Lung (tissue), 12 donors: ENCODE data around the gene SLC25A53. TPM values are rescaled to one million over a fixed set of nuclear protein-coding genes. Genes with fewer than 3 reads are reported as not detected.

ENCODE experiments used
- ATAC-seq: fragments of 200-7000 bp; cut with Tn5 transposase; one replicate; pipeline ENCODE4 v1.9.1; 2020; ENCODE audit warnings: moderate number of reproducible peaks; ENCODE audit not compliant: insufficient read depth, low FRiP score
- DNase-seq, 3 donors: peaks; one replicate each; pipeline ENCODE4 v3.0.0-alpha.2; 2013 to 2017
- H3K27ac ChIP-seq, 2 donors: one replicate each; pipeline ENCODE4 v1.5.1; 2013; ENCODE audit warnings: mild to moderate bottlenecking in 2 of 2, moderate library complexity in 2 of 2, control low read depth in 1 of 2, inconsistent platforms in 1 of 2, low read depth in 1 of 2, low read length in 1 of 2
- H3K27me3 ChIP-seq, 3 donors: one replicate each; pipeline ENCODE4 v1.5.1; 2013; ENCODE audit warnings: low read length in 2 of 3; ENCODE audit not compliant: control insufficient read depth in 3 of 3, insufficient read depth in 3 of 3
- H3K36me3 ChIP-seq, 4 donors: one replicate each; pipeline ENCODE4 v1.5.1; 2013; ENCODE audit warnings: low read length in 4 of 4, mild to moderate bottlenecking in 1 of 4, moderate library complexity in 1 of 4; ENCODE audit not compliant: control insufficient read depth in 4 of 4, insufficient read depth in 4 of 4
- H3K4me1 ChIP-seq, 5 donors: one replicate each; pipeline ENCODE4 v1.5.1; 2013; ENCODE audit warnings: low read length in 5 of 5, mild to moderate bottlenecking in 2 of 5, moderate library complexity in 1 of 5; ENCODE audit not compliant: control insufficient read depth in 5 of 5, insufficient read depth in 5 of 5
- H3K4me3 ChIP-seq: one replicate; pipeline ENCODE4 v1.5.1; 2013; ENCODE audit warnings: mild to moderate bottlenecking, control low read depth, moderate library complexity
- H3K9ac ChIP-seq, 2 donors: one replicate each; pipeline ENCODE4 v1.5.1; 2013; ENCODE audit warnings: low read length in 2 of 2, control low read depth in 1 of 2; ENCODE audit not compliant: insufficient read depth in 1 of 2
- H3K9me3 ChIP-seq, 4 donors: one replicate each; pipeline ENCODE4 v1.5.1; 2013; ENCODE audit warnings: low read length in 3 of 4, mild to moderate bottlenecking in 1 of 4, moderate library complexity in 1 of 4; ENCODE audit not compliant: control insufficient read depth in 4 of 4, insufficient read depth in 3 of 4
- WGBS, 2 donors: extraction: QIAGEN DNeasy Blood & Tissue Kit; methylation state at CpG; one replicate each; pipeline ENCODE4 v1.1.7; 2013; 5-methylcytosine and 5-hydroxymethylcytosine counted together
- polyA plus RNA-seq, 2 donors: library from polyadenylated mRNA; stranded (reverse); fragments of 200-250 nt; gene quantifications; one replicate each; pipeline ENCODE4 v1.2.1, GENCODE V29; 2013
- total RNA-seq, 2 donors: library from RNA; depleted of rRNA in 1 of 2; stranded (reverse); fragments of >200 nt in 1 of 2; gene quantifications; one replicate each; pipeline ENCODE4 v1.2.1, GENCODE V29; 2014 to 2021
- TF ChIP-seq, protein P1 (sequence below): IDR thresholded peaks from 2 replicates; pipeline ENCODE4 v1.5.1; 2012; ENCODE audit warnings: mild to moderate bottlenecking; ENCODE audit errors: control extremely low read depth, extremely low read depth
- donor health status: control.
- donor health status: control.
- donor health status: Bipolar disorder and iron deficiency.
- donor health status: healthy.
- donor health status: DM: yes; HTN: yes; CAD: no.

Gene SLC25A53
- total and polyA plus RNA-seq, 4 donors = 4.8 to 29.4 (median 5.9) TPM

DNA sequence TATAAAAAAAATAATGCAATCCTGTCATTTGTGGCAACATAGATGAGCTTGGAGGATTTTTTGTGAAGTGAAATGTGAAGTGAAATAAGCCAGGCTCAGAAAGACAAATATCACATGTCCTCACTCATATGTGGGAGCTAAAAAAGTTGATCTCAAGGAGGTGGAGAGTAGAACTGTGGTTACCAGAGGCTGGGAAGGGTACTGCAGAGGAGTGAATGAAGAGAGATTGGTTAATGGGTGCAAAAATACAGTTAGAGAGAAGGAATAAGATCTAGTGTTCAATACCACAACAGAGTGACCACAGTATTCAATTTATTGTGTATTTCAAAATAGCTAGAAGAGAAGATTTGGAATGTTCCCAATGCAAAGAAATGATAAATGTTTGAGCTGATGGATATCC lies 57.9 kb downstream of the SLC25A53 start:
- DNase-seq (no peak), ATAC-seq (no peak)
- TF ChIP-seq, protein P1, sequence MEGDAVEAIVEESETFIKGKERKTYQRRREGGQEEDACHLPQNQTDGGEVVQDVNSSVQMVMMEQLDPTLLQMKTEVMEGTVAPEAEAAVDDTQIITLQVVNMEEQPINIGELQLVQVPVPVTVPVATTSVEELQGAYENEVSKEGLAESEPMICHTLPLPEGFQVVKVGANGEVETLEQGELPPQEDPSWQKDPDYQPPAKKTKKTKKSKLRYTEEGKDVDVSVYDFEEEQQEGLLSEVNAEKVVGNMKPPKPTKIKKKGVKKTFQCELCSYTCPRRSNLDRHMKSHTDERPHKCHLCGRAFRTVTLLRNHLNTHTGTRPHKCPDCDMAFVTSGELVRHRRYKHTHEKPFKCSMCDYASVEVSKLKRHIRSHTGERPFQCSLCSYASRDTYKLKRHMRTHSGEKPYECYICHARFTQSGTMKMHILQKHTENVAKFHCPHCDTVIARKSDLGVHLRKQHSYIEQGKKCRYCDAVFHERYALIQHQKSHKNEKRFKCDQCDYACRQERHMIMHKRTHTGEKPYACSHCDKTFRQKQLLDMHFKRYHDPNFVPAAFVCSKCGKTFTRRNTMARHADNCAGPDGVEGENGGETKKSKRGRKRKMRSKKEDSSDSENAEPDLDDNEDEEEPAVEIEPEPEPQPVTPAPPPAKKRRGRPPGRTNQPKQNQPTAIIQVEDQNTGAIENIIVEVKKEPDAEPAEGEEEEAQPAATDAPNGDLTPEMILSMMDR = no peak

DNA sequence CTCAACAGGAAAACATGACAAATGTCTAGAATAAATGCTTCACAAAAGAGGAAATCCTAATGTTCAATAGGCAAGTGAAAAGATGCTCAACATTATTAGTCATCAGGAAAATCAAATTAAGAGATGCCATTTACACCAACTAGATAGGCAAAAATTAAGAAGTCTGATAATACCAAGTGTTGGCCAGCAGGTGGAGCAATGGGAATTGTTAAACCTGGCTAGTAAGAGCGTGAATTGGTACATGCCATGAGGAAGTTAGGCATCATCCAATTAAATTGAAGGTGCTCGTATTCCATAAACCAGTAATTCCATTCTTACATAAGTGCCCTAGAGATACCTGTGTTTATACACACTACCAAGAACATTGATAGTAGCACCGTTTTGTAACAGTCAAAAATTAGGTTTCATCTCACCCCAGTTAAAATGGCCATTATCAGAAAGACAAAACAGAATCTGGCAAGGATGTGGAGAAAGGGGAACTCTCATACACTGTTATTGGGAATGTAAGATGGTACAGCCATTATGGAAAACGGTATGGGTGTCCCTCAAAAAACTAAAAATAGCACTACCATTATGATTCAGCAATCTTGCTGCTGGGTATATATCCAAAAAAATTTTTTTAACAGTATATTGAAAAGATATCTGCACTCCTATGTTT lies 58.5 kb downstream of the SLC25A53 start:
- TF ChIP-seq, protein P1 = peak; percentile 56

More for the DNA sequence above, 57.9 kb downstream of the SLC25A53 start:
- no peak overlapping the region for H3K27ac ChIP-seq
- no peak overlapping the region for H3K4me3 ChIP-seq
- H3K36me3 ChIP-seq = no peaks in the 10 kb centered on the region
- H3K9ac ChIP-seq = no peak overlapping the region
- H3K9me3 ChIP-seq = peaks cover 0 to 2% (median 0%) of the 10 kb centered on the region in 4 donors
- H3K27me3 ChIP-seq = peaks cover 0 to 50% (median 12%) of the 10 kb centered on the region in 3 donors
- no peaks in the 10 kb centered on the region for H3K4me1 ChIP-seq

DNA sequence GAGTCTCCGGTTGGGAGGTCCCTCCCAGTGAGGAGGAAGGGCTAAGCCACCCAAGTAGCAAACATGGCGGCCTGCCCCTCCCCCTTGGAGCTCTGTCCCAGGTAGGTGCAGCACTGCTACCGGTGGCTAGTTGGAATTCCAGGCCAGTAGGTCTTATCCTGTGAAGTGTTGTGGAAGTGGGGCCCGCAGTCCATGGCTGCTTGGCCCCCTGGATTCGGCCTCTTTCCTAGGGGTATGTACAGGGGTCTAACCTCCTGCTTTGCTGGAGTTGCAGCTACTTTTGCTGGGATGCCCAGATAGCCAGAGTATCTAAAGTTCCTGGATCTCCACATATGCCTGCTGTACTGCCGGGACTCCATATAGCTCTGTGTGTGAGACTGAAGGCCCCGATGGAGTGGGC lies 70.9 kb downstream of the SLC25A53 start:
- TF ChIP-seq, protein P1 = no peak
- Histone ChIP-seq H3K27me3 (peaks cover 4 to 36% (median 20%) of the 10 kb centered on the region in 3 donors), H3K9ac (no peak overlapping the region), H3K4me1 (no peaks in the 10 kb centered on the region), H3K36me3 (no peaks in the 10 kb centered on the region), H3K27ac (no peak overlapping the region), H3K9me3 (peaks cover 0 to 7% (median under 1%) of the 10 kb centered on the region in 4 donors), H3K4me3 (no peak overlapping the region)
- ATAC-seq (no peak), DNase-seq (no peak)
- 79 to 96% methylated on average over 5 to 7 of the region's 7 CpGs for WGBS, 2 donors

More for the DNA sequence above, 58.5 kb downstream of the SLC25A53 start:
- 0 to 2% methylated on average over 4 of the region's 4 CpGs for WGBS, 2 donors
- H3K36me3 ChIP-seq = no peaks in the 10 kb centered on the region
- H3K4me1 ChIP-seq = no peaks in the 10 kb centered on the region
- H3K27ac ChIP-seq = no peak overlapping the region
- ATAC-seq = peak; percentile 87
- H3K9ac ChIP-seq = no peak overlapping the region
- peaks cover 0 to 2% (median 0%) of the 10 kb centered on the region in 4 donors for H3K9me3 ChIP-seq
- peak; percentile 48 to 78 (median 62) for DNase-seq
- peaks cover 0 to 54% (median 16%) of the 10 kb centered on the region in 3 donors for H3K27me3 ChIP-seq
- no peak overlapping the region for H3K4me3 ChIP-seq
